Transverse colon (tissue), 4 donors: ENCODE results near the gene ATOH8. TPM values are rescaled to one million over a fixed set of nuclear protein-coding genes. Genes with fewer than 3 reads are reported as not detected.

ENCODE experiments used
- DNase-seq: peaks from one replicate; pipeline ENCODE4 v3.0.0-alpha.2; 2019
- H3K27ac ChIP-seq, 4 donors: fragments of 200-600 bp; sonication (generic); 2 replicates each; pipeline ENCODE4 v1.5.1; 2016 to 2018; ENCODE audit warnings: inconsistent platforms in 4 of 4
- H3K27me3 ChIP-seq: fragments of 200-600 bp; sonication (generic); 2 replicates; pipeline ENCODE4 v1.5.1; 2017; ENCODE audit warnings: inconsistent platforms
- H3K36me3 ChIP-seq, 4 donors: fragments of 200-600 bp; sonication (generic); 2 replicates each; pipeline ENCODE4 v1.5.1; 2017 to 2019; ENCODE audit warnings: inconsistent platforms in 4 of 4
- H3K4me1 ChIP-seq, 4 donors: fragments of 200-600 bp; sonication (generic); 2 replicates each; pipeline ENCODE4 v1.5.1; 2017 to 2020; ENCODE audit warnings: inconsistent platforms in 4 of 4
- H3K4me3 ChIP-seq, 4 donors: fragments of 200-600 bp; sonication (generic); 1 replicate in 1 of 4; 2 replicates in 3 of 4; pipeline versions ENCODE4 v1.5.1 to v1.6.1; 2017 to 2019; ENCODE audit warnings: inconsistent platforms in 4 of 4
- H3K9me3 ChIP-seq, 2 donors: fragments of 200-600 bp; sonication (generic); 2 replicates each; pipeline ENCODE4 v1.5.1; 2017 to 2019; ENCODE audit warnings: inconsistent platforms in 2 of 2
- CTCF ChIP-seq, 5 experiments: fragments of 200-600 bp in 3 of 5; fragments of 450-650 bp in 2 of 5; sonication (generic) in 3 of 5; IDR thresholded peaks; 1 replicate in 2 of 5; 2 replicates in 3 of 5; pipeline ENCODE4 v1.5.1; 2016 to 2017; ENCODE audit warnings: antibody characterized with exemption in 5 of 5, inconsistent platforms in 3 of 5, mild to moderate bottlenecking in 2 of 5, moderate library complexity in 1 of 5
- EP300 ChIP-seq: sonication (generic); formaldehyde crosslinking; IDR thresholded peaks from one replicate; pipeline ENCODE4 v1.6.1; 2017; ENCODE audit warnings: antibody characterized with exemption, low read depth
- POLR2A ChIP-seq: fragments of 450-650 bp; IDR thresholded peaks from one replicate; pipeline ENCODE4 v1.6.1; 2016; ENCODE audit warnings: antibody characterized with exemption, mild to moderate bottlenecking, moderate library complexity
- POLR2AphosphoS5 ChIP-seq, 3 donors: sonication (generic); formaldehyde crosslinking; IDR thresholded peaks; one replicate each; pipeline ENCODE4 v1.6.1; 2016; ENCODE audit warnings: antibody characterized with exemption in 3 of 3
- WGBS, 2 donors: methylation state at CpG; one replicate each; pipeline ENCODE4 v1.1.5; 2018; ENCODE audit warnings: low coverage in 1 of 2; 5-methylcytosine and 5-hydroxymethylcytosine counted together
- in situ Hi-C, 4 donors: fragments of 200-750 bp; cut with MboI; loops; one replicate each; pipeline versions ENCODE4 v1.15.0 to v1.15.1; 2017; ENCODE audit warnings: low sequenced_read_pairs in 3 of 4, low pct_ligation_motif_present in 1 of 4, low pct_unique_long_range_greater_than_20kb in 1 of 4
- intact Hi-C: fragments of 100-400 bp; cut with DNase I; formaldehyde crosslinking; loops from one replicate; pipeline ENCODE4 v1.15.1; 2023; ENCODE audit warnings: low total_unique reads
- total RNA-seq, 4 donors: library from RNA; depleted of rRNA; stranded (reverse); fragments of >200 nt; gene quantifications; one replicate each; pipeline ENCODE4 v1.1.0, GENCODE V29; 2016

The ATOH8 gene
- total RNA-seq, 4 donors from 2014 or later, result 7.4 to 32.6 (median 14.4) TPM

DNA sequence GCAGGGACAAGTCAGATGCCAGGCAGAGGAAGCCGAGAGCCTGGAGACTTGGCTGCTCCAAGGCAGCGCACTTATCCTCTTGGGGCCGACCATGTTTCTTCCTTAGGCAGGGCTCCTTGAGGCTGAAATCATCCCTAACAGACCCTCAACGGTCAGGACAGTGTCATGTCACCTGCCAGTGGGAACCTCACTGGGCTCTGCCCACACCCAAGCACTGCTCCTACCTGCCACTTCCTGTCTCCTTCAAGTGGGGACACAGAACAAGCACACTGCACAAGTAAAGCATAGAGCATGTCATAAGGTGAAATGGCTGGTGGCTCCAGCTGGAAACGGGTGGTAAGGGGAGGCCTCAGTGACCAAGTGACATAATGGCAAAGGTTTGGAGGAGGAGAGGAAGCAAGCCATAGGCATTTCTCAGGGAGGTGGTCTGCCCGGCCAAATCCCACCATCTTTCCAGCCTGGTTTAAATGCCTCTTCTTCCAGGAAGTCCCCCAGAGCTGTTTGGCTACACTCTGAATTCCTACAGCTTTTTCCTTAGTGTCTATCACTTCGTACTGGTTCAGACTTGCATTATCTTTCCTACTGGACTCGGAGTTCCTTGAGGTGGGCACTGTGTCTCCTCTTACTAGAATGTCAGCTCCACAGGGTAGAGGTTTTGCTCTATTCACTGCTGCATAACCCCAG lies 7.3 kb upstream of the ATOH8 start:
- WGBS, 2 donors, result 73 to 79% methylated on average over 2 to 8 of the region's 8 CpGs
- DNase-seq, result no peak
- Histone ChIP-seq H3K36me3 (no peaks in the 10 kb centered on the region), H3K27me3 (no peaks in the 10 kb centered on the region), H3K27ac (peak overlapping the region; percentile 46 to 88 (median 70)), H3K4me1 (peaks cover 31 to 65% (median 43%) of the 10 kb centered on the region in 4 donors), H3K9me3 (no peaks in the 10 kb centered on the region), H3K4me3 (no peak overlapping the region)
- in situ Hi-C loops, result no loop called here
- intact Hi-C loops, result no loop called here
- no peak for TF ChIP-seq EP300
- TF ChIP-seq POLR2AphosphoS5 (IDR thresholded peaks at IDR 0.05), result no peak
- TF ChIP-seq POLR2A, result no peak
- no peak for TF ChIP-seq CTCF (IDR thresholded peaks at IDR 0.05)

DNA sequence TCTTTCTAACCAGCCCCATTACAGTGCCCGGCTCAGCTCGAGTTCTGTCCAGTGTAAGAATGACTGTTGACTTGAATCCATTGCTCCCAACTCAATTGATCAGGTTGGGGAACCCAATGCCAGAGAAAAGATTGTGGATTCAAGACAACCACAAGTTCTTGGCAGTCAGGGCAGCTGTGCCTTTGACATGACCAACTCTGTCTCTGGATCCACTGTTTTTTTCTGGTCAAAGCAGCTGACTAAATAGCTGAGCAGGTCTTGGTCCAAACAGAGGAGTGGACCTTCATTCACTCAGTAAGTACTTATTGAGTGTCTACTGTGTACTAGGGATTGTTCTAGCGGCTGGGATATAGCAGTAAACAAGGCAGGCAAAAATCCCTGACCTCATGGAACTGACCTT lies 6.3 kb upstream of the ATOH8 start:
- H3K4me1 ChIP-seq, result peaks cover 28 to 55% (median 34%) of the 10 kb centered on the region in 4 donors
- no peak overlapping the region for H3K27ac ChIP-seq
- H3K27me3 ChIP-seq, result peaks cover 4% of the 10 kb centered on the region
- H3K36me3 ChIP-seq, result no peaks in the 10 kb centered on the region
- H3K9me3 ChIP-seq, result no peaks in the 10 kb centered on the region
- intact Hi-C loops, result no loop called here
- 93% methylated on average over 3 of the region's 3 CpGs; no CpG with 5 or more reads in 1 of the 2 donors for WGBS, 2 donors
- no peak overlapping the region for H3K4me3 ChIP-seq
- DNase-seq, result no peak
- in situ Hi-C loops, result no loop called here
- TF ChIP-seq CTCF (IDR thresholded peaks at IDR 0.05), result no peak

DNA sequence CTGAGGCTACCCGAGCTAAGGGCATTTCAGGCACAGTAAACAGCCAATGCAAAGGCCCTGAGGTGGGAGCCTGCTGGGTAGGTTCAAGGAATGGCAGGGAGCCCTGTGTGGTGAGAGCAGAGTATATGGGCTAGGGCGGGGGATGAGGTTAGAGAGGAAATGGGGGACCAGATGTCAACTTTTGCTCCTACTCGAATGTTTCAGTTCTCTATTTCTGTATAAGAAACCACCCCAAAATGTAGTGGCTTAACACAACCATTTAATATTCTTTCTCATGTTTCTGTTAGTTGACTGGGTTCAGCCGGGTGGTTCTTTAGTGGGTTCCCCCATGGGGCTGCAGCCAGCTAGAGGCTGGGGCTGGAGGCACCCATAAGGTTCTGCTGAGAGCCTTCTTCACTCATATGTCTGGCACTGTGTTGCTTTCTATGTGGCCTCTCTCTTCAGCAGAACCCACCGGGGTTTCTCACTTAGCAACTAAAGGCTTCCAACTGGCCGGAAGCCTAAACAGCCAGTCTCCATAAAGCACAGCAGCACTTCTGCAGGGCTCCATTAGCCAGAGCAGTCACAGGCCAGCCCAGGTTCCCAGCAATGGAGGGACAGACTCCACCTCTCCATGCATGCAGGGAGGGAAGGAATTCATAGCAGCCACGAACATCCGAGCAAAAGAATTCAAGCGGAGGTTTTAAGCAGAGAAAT lies 5.6 kb upstream of the ATOH8 start:
- Histone ChIP-seq H3K9me3 (no peaks in the 10 kb centered on the region), H3K27me3 (peaks cover 11% of the 10 kb centered on the region), H3K4me3 (no peak overlapping the region), H3K4me1 (peaks cover 22 to 53% (median 31%) of the 10 kb centered on the region in 4 donors), H3K27ac (no peak overlapping the region), H3K36me3 (no peaks in the 10 kb centered on the region)
- in situ Hi-C loops, result no loop called here
- TF ChIP-seq EP300 (no peak), POLR2AphosphoS5 (IDR thresholded peaks at IDR 0.05) (no peak), CTCF (IDR thresholded peaks at IDR 0.05) (no peak), POLR2A (no peak)
- intact Hi-C loops, result no loop called here
- DNase-seq, result no peak
- 74 to 81% methylated on average over 5 to 9 of the region's 9 CpGs for WGBS, 2 donors

DNA sequence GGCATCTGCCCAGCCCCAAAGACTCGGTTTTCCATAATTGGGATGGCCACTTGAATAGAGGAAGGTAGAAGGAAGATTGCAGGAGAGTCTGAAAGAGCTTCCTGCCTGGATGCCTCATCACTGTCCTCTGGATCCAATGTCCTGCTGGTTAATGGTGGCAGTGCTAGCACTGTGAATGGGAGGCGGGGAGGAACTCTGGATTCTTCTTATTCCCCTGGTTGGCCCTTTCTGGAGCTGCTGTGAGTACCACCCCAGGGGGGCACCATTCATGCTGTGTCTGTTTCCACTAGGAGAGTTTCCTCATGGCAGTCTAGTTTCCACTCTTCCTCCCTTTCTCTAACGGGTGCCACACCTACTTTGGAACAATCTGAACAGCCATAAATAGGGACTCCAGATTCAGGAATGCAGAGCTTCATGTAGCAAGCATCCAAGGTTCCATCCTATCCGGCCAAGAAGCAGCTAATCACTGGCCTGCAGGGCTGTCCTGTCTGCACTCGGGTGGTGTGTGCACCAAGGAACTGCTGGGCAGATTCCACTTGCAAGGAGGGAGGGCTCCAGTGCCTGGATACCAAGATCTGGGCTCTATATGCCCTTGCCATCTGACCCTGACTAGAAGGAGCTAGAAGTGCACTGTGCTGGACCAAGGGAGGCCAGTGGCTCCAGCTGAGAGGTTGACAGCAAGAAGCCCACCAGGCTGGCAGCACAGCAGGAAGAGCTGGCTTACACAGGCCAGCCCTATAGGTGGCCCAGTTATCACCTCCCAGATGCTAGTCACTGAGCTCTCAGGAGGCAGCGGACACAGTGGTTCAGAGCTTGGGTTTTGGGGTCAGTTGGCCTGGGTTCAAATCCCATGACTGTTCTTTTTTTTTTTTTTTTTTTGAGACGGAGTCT lies 4.6 kb upstream of the ATOH8 start:
- Histone ChIP-seq H3K27ac (peak overlapping the region in 2 of 4 donors; percentile 45 to 65), H3K9me3 (no peaks in the 10 kb centered on the region), H3K27me3 (peaks cover 22% of the 10 kb centered on the region), H3K36me3 (no peaks in the 10 kb centered on the region), H3K4me3 (no peak overlapping the region), H3K4me1 (peaks cover 11 to 53% (median 30%) of the 10 kb centered on the region in 4 donors)
- no peak for DNase-seq
- no peak for TF ChIP-seq CTCF (IDR thresholded peaks at IDR 0.05)
- peak in 2 of 3 donors; percentile 9 to 23 for TF ChIP-seq POLR2AphosphoS5 (IDR thresholded peaks at IDR 0.05)
- TF ChIP-seq EP300, result no peak
- TF ChIP-seq POLR2A, result no peak
- intact Hi-C loops, result no loop called here
- 43 to 59% methylated on average over 4 to 7 of the region's 7 CpGs for WGBS, 2 donors
- in situ Hi-C loops, result no loop called here
